Heart left ventricle (tissue), 13 donors: ENCODE results near the gene MYH11.

ENCODE experiments used
- CTCF ChIP-seq, 12 donors: fragments of 200-600 bp; sonication (generic) in 4 of 12; IDR thresholded peaks; one replicate each; pipeline versions ENCODE4 v1.5.0 to v1.8.0; 2018 to 2022; ENCODE audit warnings: antibody characterized with exemption in 12 of 12, mild to moderate bottlenecking in 5 of 12
- POLR2A ChIP-seq, 2 donors: fragments of 450-650 bp; IDR thresholded peaks; one replicate each; pipeline ENCODE4 v1.6.1; 2017; ENCODE audit warnings: antibody characterized with exemption in 2 of 2, mild to moderate bottlenecking in 2 of 2, moderate library complexity in 2 of 2
- donor health status: ischemic (EF 13 %, LVEDD 7.1; RV severe dilation, severe dysfunction).
- donor health status: DM: no; HTN: yes; CAD: no.
- donor health status: DM: no; HTN: no; CAD: no.
- donor health status: ischemic (EF 25% LVEDD 6.9; RV normal size, moderate dysfunction).
- donor health status: ischemic (EF 25% LVEDD 5.7; RV mildly dilated, moderate dysfunction).
- donor health status: ischemic (EF 35%, LVEDD 5.7; RV mildly dilated, moderate dysfunction).
- donor health status: nonischemic (EF 11% LVEDD 7.7; RV severe dilation, severe dysfunction).
- donor health status: DM: yes; HTN: yes; CAD: no.
- donor health status: PGD.
- donor health status: ischemic (EF 29% LVEDD 5.4; RV normal size, mild dysfunction).
- donor health status: nonischemic (EF 23%, LVEDD 6.1; RV moderate dilation, normal function).

- TF ChIP-seq POLR2A (IDR thresholded peaks at IDR 0.05) (no peak), CTCF (IDR thresholded peaks at IDR 0.05) (no peak)
These were observed 56.9 kb downstream of the MYH11 start for GRCh38 chr16:15799851-15800495.
